T-helper 22 cell (primary cell): ENCODE data around the gene NPL.

Experiments
- DNase-seq: peaks from one replicate; pipeline ENCODE4 v3.0.0-alpha.2; 2020; ENCODE audit warnings: low read depth

The NPL gene

GRCh38 chr1:182778862-182779261 lies 10.7 kb upstream of the NPL start:
- no peak for DNase-seq

GRCh38 chr1:182779530-182779929 lies 10.0 kb upstream of the NPL start:
- DNase-seq = no peak

- peak; percentile 34 for DNase-seq
Observed at GRCh38 chr1:182781841-182782586, 7.6 kb upstream of the NPL start.

- DNase-seq = no peak
Observed at GRCh38 chr1:182782587-182782913, 7.0 kb upstream of the NPL start.

GRCh38 chr1:182783068-182783467 lies 6.5 kb upstream of the NPL start:
- no peak for DNase-seq

GRCh38 chr1:182784556-182785171 lies 4.9 kb upstream of the NPL start:
- DNase-seq = no peak

GRCh38 chr1:182785181-182785580 lies 4.4 kb upstream of the NPL start:
- no peak for DNase-seq

- no peak for DNase-seq
Observed at GRCh38 chr1:182786223-182786994, 3.2 kb upstream of the NPL start.

GRCh38 chr1:182786995-182787324 lies 2.6 kb upstream of the NPL start:
- no peak for DNase-seq

GRCh38 chr1:182791281-182792179 lies 2.0 kb downstream of the NPL start:
- DNase-seq = no peak

GRCh38 chr1:182794091-182794490 lies 4.5 kb downstream of the NPL start:
- DNase-seq = no peak

GRCh38 chr1:182794676-182795201 lies 5.2 kb downstream of the NPL start:
- DNase-seq = no peak

- no peak for DNase-seq
Observed at GRCh38 chr1:182795563-182796228, 6.1 kb downstream of the NPL start.

GRCh38 chr1:182802006-182802803 lies 12.6 kb downstream of the NPL start:
- no peak for DNase-seq

- DNase-seq = no peak
Observed at GRCh38 chr1:182803846-182804245, 14.3 kb downstream of the NPL start.

GRCh38 chr1:182806015-182806678 lies 16.6 kb downstream of the NPL start:
- no peak for DNase-seq

GRCh38 chr1:182807907-182808306 lies 18.3 kb downstream of the NPL start:
- DNase-seq = no peak

- no peak for DNase-seq
Observed at GRCh38 chr1:182809414-182809957, 19.9 kb downstream of the NPL start.

GRCh38 chr1:182811975-182812722 lies 22.6 kb downstream of the NPL start:
- DNase-seq = no peak
